HG02571 (cell line): Measurements from ENCODE around the gene ITM2C.

ENCODE experiments used
- ATAC-seq: cut with Tn5 transposase; IDR thresholded peaks from one replicate; pipeline ENCODE4 v1.9.1; 2021; ENCODE audit warnings: mild to moderate bottlenecking, moderate library complexity; ENCODE audit not compliant: unreplicated experiment

ITM2C gene

GRCh38 chr2:230849633-230850357 is 14.9 kb upstream of the ITM2C start:
- ATAC-seq, result no peak

GRCh38 chr2:230850358-230850658 is 14.4 kb upstream of the ITM2C start:
- ATAC-seq, result no peak

GRCh38 chr2:230852113-230852512 is 12.6 kb upstream of the ITM2C start:
- no peak for ATAC-seq

DNA sequence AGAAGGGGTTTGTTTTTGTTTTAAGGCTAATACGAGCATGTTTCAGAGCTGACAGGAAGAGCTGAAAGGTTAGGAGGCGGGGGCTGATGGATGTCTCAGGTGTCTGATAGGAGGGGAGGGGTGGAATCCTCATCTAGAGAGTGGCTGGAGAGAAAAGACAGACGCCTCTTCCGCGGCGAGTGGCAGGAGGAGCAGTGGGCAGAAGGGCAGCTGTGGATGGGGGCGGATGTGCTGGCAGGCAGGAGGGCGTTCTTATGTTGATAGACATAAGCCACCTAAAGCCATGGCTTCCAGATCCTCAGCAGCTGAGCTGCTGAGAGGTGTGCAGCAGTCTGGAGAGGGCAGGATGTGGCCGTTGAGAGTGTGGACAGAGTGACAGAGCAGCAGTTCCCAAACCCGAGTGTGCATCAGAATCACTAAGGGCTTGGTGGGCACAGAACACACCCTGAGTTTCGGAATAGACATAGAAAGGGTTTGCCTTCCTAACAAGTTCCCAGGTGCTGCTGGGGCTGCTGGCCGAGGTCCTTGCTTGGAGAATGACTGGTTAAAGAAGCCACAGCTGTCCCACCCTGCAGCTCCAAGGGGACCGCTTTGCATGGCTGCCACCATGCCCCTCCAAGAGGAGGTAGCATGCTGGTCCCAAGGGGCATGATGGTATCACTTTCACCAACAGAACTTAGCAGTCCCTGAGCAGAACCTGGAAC is 3.0 kb upstream of the ITM2C start:
- ATAC-seq, result no peak

DNA sequence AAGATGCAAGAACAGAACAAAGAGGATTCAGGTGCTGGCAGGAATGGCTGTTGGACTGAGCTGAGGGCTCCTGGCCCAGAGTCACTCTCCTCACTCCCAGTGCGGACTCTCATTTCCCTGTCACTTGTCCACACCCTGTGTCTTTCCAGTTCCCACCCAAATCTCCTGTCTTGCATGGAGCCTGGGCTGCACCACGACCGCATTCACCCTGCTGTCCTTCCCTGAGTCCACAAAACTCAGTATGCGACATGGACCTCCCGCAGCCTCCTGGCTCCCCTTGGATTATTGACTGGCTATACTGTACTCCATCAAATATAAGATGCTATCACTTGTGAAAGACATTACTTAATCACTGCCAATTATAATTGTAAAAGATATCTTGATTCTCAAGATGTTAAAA is 2.5 kb upstream of the ITM2C start:
- no peak for ATAC-seq

DNA sequence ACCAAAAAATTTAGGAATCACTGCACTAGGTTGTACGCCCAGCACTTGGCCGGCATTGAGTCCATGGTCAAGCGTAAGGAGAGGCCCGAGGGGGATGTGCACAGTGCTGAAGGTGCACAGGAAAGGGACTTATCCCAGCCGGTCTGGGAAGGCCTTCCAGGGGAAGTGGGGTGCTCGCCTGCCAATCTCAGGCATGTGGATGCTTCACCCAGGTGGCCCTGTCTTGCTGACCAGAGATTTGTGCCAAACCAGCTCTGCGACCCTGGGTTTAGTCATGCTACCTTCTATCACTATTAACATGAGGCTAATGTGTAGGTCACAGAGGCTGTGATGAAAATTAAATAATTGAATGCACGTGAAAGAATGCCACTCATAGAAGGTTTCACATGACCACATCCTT is 1.7 kb upstream of the ITM2C start:
- ATAC-seq, result no peak

DNA sequence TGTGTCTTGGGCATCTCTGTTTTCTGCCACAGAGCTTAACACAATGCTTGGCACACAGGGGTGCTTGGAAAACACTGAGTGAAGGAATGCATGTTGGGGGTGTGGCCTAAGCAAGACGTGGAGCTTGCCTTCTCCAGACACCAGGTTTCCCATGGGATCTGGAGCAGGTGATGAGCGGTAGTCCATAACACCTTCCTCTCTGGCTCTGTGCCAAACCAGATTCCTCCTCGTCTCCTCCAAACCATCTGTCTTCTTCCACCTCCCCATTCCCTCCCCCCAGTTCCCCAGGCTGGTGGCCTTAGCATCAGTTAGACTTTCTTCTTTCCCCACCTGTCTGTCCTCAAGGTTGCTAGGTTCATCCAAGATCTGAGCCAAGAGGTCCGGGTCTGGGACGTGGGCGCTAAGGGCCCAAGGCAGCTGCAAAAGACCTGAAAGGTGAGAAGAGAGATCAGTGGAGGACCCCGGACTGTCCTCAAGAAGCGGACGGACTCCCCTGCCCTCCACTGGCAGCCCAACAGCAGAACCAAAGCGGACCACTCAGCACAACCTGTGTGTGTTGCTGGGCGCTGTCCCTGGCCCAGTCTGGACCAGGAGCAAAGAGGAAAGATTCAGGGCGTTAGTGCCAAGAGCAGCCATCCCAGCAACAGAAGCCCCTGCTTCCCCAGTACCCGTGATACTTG is 1.2 kb upstream of the ITM2C start:
- ATAC-seq, result no peak

DNA sequence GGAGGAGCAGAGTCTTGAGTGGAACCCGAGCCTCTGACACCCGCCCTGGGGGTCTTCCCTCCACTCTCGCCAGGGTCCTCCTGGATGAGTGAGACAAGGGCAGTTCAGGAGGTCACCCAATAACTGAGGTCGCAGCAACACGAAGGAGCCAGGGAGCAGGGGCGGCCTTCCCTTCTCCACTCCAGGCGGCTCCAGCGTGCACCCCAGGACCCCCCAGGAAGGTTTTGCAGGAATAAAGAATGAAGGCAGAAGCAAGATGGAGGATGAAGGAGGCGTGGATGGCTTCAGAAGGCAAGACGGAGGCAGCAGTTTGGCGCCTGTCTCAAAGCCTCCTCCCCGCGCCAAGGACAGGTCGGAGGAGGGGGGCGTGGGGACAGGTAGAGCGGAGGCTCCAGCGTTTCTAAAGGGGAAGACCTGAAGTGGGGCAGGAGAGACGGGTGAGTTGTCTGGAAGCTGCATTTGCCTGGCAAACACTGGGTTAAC is 579 bp upstream of the ITM2C start:
- no peak for ATAC-seq

DNA sequence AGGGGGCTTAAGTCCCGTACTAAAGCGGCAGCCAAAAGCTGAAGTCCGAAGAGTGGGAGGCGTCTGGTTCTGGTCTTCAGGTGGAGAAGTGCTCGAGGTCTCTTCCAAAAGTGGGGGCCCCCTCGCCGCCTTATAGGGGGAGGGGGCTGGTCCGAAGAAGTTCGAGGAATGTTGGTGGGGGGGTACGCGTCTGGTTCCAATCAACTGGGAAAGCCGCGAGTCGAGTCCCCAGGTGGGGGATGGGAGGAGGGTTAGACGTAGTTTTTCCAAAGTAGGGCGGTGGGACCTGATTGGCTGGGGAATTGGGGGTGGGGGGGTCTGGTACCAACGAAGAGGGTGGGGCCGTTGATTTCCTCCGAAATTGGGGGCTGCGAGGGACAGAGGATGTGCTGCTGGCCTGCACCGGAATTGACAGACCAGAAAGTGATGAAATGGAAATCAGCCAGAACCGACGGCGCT is 594 bp downstream of the ITM2C start:
- no peak for ATAC-seq

GRCh38 chr2:230865766-230866755 is 1.3 kb downstream of the ITM2C start:
- ATAC-seq, result no peak

DNA sequence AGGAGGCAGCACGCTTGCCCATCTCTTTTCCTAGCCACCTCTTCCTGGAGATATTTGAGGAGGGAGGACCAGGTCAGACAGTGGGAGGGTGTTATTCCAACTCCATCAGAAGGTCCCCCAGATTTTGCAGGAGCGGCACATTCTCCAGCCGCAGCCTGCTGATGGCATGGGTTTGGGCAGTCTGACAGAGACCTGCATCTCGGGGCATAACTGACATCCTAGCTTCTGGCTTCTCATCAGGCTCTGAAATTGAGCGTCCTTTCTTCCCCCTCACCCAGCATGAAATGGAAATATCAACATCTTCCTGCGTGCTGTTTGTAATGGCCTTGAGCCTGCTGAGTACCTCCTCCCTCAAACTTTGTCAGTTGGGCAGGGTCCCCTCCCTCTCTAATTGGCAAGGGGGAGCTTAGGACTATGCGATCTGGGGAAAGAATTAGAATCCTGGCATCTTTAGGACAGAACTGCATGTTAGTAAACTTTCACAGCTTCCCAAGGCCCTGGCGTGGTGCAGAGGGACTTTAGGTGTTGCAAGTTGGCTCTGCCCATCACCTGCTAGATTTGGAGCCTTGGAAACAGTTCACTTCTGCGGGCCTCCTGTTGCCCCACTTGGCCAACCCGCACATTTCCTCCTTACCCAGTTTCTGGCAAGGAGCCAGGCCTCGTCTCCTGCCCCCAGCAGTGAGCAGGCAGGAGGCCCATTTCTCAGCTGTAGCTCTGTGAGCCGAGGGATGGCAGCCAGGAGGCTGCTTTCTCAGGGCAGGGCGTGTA is 2.2 kb downstream of the ITM2C start:
- no peak for ATAC-seq

DNA sequence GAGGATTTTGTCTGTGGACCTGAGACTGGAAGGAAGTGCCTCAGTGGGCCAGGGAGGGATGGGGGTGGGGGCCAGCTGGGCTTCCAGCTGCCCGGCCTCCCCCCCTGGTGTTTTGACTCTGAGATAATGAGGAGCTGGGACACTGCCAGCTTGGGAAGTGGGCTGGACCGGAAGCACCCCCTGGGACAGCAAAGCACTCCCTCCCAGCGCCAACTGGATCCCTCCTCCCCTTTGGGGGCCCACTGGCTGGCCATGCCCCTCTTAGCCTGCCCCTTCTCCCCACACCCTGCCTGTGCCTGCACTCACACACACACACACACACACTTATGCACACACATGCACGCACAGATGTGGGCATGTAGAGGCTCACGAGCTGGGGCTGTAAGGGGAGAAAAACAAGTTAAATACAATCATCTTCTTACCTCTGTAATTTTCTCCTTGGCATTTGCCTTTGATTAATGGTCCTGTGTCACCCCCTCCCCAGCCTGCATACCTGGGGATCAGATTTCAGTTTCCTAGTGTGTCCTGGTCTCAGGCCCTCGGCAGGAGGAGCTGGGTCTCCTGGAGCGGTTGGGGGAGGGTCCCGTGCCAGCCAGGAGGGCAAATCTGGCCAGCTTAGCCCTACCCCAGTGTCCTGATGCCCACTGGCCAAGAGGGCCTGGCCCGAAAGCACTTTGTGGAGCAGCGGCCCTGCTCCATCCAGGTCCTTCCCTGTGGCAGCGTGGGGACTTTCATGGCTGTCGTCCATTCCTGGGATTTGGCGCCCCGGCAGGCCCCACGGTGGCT is 3.6 kb downstream of the ITM2C start:
- no peak for ATAC-seq

GRCh38 chr2:230868947-230869913 is 4.5 kb downstream of the ITM2C start:
- no peak for ATAC-seq

GRCh38 chr2:230869914-230870543 is 5.3 kb downstream of the ITM2C start:
- no peak for ATAC-seq

DNA sequence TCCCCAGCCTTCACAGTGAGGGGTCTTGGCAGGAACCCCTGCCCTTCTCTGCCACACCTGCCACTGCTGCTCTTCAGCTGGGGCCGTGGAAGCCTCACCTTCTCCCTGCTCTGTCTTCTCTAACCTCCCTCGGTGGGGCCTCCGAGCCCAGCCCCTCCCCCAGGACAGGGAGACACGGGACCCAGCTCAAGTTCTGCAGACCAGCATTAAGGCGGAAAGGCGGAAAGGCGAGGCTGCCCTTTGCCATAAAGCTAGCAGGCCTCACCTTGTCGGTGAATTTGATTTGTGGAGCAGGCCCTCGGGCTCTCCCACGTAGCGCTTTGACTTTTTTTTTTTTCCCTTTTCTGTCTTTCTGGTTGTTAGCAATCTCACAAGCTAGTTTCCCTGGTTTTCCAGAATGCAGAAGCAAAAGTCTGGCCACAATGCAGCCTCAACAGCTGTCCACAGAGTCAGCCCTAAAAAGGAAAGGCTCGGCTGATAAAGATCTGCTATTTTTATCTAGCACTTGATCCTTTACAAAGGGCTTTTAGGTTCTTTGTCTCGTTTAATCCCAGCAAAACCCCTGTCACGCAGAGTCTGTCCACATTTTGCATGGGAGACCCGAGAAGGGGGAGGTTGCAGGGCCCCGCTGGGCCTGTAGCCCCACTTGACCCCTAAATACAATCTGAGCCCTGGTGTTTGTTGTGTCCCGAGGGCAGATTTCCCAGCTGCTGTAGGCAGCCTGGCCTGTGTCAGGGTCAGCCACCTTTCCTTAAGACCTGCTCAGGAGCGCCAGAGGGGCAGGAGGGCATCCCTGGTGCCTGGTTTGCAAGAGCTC is 6.0 kb downstream of the ITM2C start:
- no peak for ATAC-seq

DNA sequence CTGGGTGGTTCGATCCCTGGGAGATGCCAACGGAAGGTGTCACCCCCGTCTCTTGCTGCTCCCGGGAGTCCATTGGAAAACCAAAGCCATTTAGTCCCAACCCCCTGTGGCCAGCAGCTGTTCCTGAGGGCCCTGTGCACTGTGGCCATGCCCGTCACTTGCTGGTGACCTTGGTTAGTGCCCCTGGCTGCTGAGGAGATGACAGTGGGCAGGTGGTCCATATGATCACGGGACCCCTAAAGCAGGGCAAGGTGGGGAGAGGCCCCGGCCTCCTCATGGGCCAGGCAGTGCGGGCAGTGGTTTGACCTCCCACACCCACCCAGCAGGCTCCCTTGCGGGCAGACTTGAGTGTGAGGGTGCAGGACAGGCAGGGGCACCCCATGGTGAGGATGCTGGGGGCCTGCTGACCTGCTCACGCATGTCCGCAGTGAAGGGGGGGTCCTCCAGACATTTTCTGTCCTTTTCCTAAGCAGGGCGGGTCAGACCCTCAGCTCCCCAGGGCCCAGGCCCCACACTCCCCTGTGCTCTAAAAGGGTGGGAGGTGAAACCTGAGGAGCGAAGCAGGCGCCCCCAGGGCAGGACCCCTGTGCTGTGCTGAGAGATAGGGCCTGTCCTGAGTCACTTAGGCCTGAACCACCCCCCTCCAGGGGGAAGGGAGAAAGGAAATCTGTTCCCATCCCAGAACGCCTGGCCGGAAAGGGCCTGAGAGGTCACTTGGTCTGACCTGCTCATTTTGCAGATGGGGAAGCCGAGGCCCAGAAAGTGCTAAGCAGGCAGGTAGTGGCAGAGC is 6.8 kb downstream of the ITM2C start:
- ATAC-seq, result no peak
